ENCODE data around the gene NLK. TPM values are rescaled to one million over a fixed set of nuclear protein-coding genes. Genes with fewer than 3 reads are reported as not detected.

Gene NLK
- total RNA-seq, 1 experiment from 2014 or later = 12.8 TPM

DNA sequence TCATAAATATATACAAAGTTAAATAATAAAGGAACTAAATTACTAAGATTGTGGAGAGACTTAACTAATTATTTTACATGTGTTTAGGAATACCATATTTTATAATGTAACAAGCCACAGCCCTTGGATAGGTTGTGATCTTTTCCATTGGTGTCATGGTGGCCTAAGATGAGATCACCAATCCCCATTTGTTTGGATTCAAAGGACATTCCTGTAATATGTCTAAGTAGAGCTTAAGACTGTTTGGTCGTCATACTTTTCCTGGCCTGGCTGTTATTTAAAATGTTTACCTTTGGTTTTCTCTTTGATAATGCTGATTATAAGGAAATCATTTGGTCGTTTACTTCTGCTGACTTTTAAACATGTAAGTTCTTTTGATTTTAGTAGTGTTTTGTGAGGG is 118.1 kb downstream of the NLK start:
- intact Hi-C loops (cut with micrococcal nuclease) = no loop called here
- Histone ChIP-seq H3K79me2 (ENCODE audit: insufficient read depth, low read length) (no peaks in the 10 kb centered on the region), H3K27me3 (ENCODE audit: insufficient read depth, low read length) (no peaks in the 10 kb centered on the region), H2AFZ (ENCODE audit: low read depth, low read length, poor library complexity, severe bottlenecking) (no peak overlapping the region), H3K9ac (ENCODE audit: low read length) (no peak overlapping the region), H3K9me2 (ENCODE audit: insufficient read depth) (no peaks in the 10 kb centered on the region), H3K4me2 (ENCODE audit: low read length) (no peak overlapping the region), H3K36me3 (ENCODE audit: control insufficient read depth in 1 of 2, insufficient read depth in 2 of 2, low read length in 2 of 2) (no peaks in the 10 kb centered on the region), H3K4me1 (ENCODE audit: control insufficient read depth in 1 of 2, insufficient read depth in 2 of 2, low read length in 2 of 2) (no peaks in the 10 kb centered on the region), H3K4me3 (replicated peaks in 1 of 2; ENCODE audit: low read depth in 1 of 2, low read length in 2 of 2) (no peak overlapping the region), H3K9me3 (ENCODE audit: control insufficient read depth in 1 of 2, insufficient read depth in 1 of 2, low read depth in 1 of 2, low read length in 2 of 2) (no peaks in the 10 kb centered on the region), H3K27ac (ENCODE audit: low read depth, low read length) (no peak overlapping the region), H4K20me1 (ENCODE audit: insufficient read depth) (no peaks in the 10 kb centered on the region)
- ATAC-seq (no peak), DNase-seq (ENCODE audit: low read depth, low spot score) (no peak)
- ChIA-PET POLR2A (no interaction called here), CTCF (no interaction called here), RAD21 (ENCODE audit: low non-redundant PET in 1 of 2, low total read pairs in 2 of 2, uncharacterized antibody in 2 of 2, unreplicated experiment in 2 of 2) (no interaction called here)
- TF ChIP-seq, protein P1, sequence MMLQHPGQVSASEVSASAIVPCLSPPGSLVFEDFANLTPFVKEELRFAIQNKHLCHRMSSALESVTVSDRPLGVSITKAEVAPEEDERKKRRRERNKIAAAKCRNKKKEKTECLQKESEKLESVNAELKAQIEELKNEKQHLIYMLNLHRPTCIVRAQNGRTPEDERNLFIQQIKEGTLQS (IDR thresholded peaks at IDR 0.05) = no peak
- TF ChIP-seq SP1 (IDR thresholded peaks at IDR 0.05; ENCODE audit: low read depth) = no peak
- no peak for TF ChIP-seq POLR2A (IDR thresholded peaks at IDR 0.05; ENCODE audit: borderline replicate concordance, extremely low read depth, insufficient read depth, insufficient read length)
- TF ChIP-seq MAX (IDR thresholded peaks at IDR 0.05) = no peak
- no peak for TF ChIP-seq CTCF (IDR thresholded peaks at IDR 0.05 in 2 of 3, conservative IDR thresholded peaks at IDR 0.05 in 1 of 3; ENCODE audit: borderline replicate concordance in 1 of 3, insufficient read depth in 1 of 3, low read depth in 2 of 3, low read length in 2 of 3)
- no peak for TF ChIP-seq CEBPB (IDR thresholded peaks at IDR 0.05; ENCODE audit: low read depth)
- TF ChIP-seq EZH2 (IDR thresholded peaks at IDR 0.05) = no peak
- no peak for TF ChIP-seq ZNF274 (IDR thresholded peaks at IDR 0.05; ENCODE audit: low read depth, low read length)
- TF ChIP-seq FOSL1 (IDR thresholded peaks at IDR 0.05; ENCODE audit: low read depth) = no peak
- TF ChIP-seq, protein P2, sequence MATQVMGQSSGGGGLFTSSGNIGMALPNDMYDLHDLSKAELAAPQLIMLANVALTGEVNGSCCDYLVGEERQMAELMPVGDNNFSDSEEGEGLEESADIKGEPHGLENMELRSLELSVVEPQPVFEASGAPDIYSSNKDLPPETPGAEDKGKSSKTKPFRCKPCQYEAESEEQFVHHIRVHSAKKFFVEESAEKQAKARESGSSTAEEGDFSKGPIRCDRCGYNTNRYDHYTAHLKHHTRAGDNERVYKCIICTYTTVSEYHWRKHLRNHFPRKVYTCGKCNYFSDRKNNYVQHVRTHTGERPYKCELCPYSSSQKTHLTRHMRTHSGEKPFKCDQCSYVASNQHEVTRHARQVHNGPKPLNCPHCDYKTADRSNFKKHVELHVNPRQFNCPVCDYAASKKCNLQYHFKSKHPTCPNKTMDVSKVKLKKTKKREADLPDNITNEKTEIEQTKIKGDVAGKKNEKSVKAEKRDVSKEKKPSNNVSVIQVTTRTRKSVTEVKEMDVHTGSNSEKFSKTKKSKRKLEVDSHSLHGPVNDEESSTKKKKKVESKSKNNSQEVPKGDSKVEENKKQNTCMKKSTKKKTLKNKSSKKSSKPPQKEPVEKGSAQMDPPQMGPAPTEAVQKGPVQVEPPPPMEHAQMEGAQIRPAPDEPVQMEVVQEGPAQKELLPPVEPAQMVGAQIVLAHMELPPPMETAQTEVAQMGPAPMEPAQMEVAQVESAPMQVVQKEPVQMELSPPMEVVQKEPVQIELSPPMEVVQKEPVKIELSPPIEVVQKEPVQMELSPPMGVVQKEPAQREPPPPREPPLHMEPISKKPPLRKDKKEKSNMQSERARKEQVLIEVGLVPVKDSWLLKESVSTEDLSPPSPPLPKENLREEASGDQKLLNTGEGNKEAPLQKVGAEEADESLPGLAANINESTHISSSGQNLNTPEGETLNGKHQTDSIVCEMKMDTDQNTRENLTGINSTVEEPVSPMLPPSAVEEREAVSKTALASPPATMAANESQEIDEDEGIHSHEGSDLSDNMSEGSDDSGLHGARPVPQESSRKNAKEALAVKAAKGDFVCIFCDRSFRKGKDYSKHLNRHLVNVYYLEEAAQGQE (IDR thresholded peaks at IDR 0.05; ENCODE audit: low read depth) = no peak
- no peak for TF ChIP-seq EGR1 (IDR thresholded peaks at IDR 0.05; ENCODE audit: low read depth)
- no peak for TF ChIP-seq SIN3A (IDR thresholded peaks at IDR 0.05; ENCODE audit: low read depth)
- TF ChIP-seq YY1 (IDR thresholded peaks at IDR 0.05; ENCODE audit: extremely low read depth, insufficient replicate concordance, low read depth, low read length) = no peak
- TF ChIP-seq RAD21 (IDR thresholded peaks at IDR 0.05; ENCODE audit: low read depth) = no peak
- TF ChIP-seq CBX3 (IDR thresholded peaks at IDR 0.05; ENCODE audit: low read depth) = no peak
- TF ChIP-seq ZFX (IDR thresholded peaks at IDR 0.05) = no peak
- TF ChIP-seq SRF (IDR thresholded peaks at IDR 0.05; ENCODE audit: low read depth) = no peak
- TF ChIP-seq ZBTB33 (IDR thresholded peaks at IDR 0.05; ENCODE audit: extremely low read depth, insufficient replicate concordance, low read length) = no peak
- TF ChIP-seq EZH2phosphoT487 (IDR thresholded peaks at IDR 0.05; ENCODE audit: borderline replicate concordance) = no peak
- no peak for TF ChIP-seq POLR2AphosphoS5 (IDR thresholded peaks at IDR 0.05; ENCODE audit: low read depth, low read length)
- no TSS peak for BruUV-seq (replicated peaks)

Data from HCT116 (cell line).